Neural cell (in vitro differentiated cells): Measurements from ENCODE around the gene PPP2R2B.

Source experiments
- EP300 ChIP-seq: fragments of 450-650 bp; conservative IDR thresholded peaks from 2 replicates; pipeline ENCODE4 v1.6.1; 2014; ENCODE audit warnings: antibody characterized with exemption, mild to moderate bottlenecking, moderate library complexity; ENCODE audit not compliant: poor library complexity, severe bottlenecking
- MXI1 ChIP-seq: fragments of 450-650 bp; conservative IDR thresholded peaks from 2 replicates; pipeline ENCODE4 v1.6.1; 2014; ENCODE audit warnings: antibody characterized with exemption, mild to moderate bottlenecking; ENCODE audit not compliant: poor library complexity, severe bottlenecking
- RAD21 ChIP-seq: fragments of 450-650 bp; conservative IDR thresholded peaks from 2 replicates; pipeline ENCODE4 v1.6.1; 2014; ENCODE audit warnings: antibody characterized with exemption, mild to moderate bottlenecking, moderate library complexity
- TAF1 ChIP-seq: IDR thresholded peaks from 2 replicates; pipeline ENCODE4 v1.6.1; 2012; ENCODE audit warnings: low read depth
- TF ChIP-seq, protein P1 (sequence below): fragments of 450-650 bp; IDR thresholded peaks from 2 replicates; pipeline ENCODE4 v1.5.1; 2014; ENCODE audit warnings: antibody characterized with exemption, mild to moderate bottlenecking, moderate library complexity; ENCODE audit not compliant: poor library complexity, severe bottlenecking
- TF ChIP-seq, protein P2 (sequence below): IDR thresholded peaks from 2 replicates; pipeline ENCODE4 v1.6.1; 2012; ENCODE audit warnings: borderline replicate concordance

DNA sequence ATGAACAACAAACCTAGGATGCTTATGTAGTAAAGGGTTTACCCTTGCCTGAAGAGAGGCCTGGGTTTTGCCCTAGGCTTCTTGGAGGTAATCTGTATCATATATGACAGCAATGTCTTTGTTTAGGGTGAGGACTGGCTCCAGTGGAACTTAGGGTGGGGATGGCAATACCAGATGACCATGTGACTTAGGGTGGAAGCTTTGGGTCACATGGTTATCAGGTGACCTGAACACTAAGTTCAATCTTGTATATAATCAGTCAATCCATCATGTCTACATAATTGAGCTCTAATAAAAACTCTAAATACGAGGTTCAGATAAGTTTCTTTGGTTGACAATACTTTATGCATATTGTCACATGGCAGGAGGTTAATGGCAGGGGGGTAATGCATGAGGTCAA lies 10.6 kb upstream of the PPP2R2B start:
- no peak for TF ChIP-seq RAD21
- TF ChIP-seq, protein P1, sequence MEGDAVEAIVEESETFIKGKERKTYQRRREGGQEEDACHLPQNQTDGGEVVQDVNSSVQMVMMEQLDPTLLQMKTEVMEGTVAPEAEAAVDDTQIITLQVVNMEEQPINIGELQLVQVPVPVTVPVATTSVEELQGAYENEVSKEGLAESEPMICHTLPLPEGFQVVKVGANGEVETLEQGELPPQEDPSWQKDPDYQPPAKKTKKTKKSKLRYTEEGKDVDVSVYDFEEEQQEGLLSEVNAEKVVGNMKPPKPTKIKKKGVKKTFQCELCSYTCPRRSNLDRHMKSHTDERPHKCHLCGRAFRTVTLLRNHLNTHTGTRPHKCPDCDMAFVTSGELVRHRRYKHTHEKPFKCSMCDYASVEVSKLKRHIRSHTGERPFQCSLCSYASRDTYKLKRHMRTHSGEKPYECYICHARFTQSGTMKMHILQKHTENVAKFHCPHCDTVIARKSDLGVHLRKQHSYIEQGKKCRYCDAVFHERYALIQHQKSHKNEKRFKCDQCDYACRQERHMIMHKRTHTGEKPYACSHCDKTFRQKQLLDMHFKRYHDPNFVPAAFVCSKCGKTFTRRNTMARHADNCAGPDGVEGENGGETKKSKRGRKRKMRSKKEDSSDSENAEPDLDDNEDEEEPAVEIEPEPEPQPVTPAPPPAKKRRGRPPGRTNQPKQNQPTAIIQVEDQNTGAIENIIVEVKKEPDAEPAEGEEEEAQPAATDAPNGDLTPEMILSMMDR: no peak
- no peak for TF ChIP-seq EP300
- TF ChIP-seq TAF1: no peak
- TF ChIP-seq, protein P2, sequence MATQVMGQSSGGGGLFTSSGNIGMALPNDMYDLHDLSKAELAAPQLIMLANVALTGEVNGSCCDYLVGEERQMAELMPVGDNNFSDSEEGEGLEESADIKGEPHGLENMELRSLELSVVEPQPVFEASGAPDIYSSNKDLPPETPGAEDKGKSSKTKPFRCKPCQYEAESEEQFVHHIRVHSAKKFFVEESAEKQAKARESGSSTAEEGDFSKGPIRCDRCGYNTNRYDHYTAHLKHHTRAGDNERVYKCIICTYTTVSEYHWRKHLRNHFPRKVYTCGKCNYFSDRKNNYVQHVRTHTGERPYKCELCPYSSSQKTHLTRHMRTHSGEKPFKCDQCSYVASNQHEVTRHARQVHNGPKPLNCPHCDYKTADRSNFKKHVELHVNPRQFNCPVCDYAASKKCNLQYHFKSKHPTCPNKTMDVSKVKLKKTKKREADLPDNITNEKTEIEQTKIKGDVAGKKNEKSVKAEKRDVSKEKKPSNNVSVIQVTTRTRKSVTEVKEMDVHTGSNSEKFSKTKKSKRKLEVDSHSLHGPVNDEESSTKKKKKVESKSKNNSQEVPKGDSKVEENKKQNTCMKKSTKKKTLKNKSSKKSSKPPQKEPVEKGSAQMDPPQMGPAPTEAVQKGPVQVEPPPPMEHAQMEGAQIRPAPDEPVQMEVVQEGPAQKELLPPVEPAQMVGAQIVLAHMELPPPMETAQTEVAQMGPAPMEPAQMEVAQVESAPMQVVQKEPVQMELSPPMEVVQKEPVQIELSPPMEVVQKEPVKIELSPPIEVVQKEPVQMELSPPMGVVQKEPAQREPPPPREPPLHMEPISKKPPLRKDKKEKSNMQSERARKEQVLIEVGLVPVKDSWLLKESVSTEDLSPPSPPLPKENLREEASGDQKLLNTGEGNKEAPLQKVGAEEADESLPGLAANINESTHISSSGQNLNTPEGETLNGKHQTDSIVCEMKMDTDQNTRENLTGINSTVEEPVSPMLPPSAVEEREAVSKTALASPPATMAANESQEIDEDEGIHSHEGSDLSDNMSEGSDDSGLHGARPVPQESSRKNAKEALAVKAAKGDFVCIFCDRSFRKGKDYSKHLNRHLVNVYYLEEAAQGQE: no peak
- TF ChIP-seq MXI1: no peak
